HepG2 (cell line): ENCODE measurements around the gene SCT. TPM values are rescaled to one million over a fixed set of nuclear protein-coding genes. Genes with fewer than 3 reads are reported as not detected.

Experiments
- AGO2 ChIP-seq: fragments of 200-400 bp; formaldehyde crosslinking; optimal IDR thresholded peaks from 2 replicates; pipeline ENCODE3; 2017; ENCODE audit warnings: mild to moderate bottlenecking, low read depth, low read length, moderate library complexity
- GFI1 ChIP-seq: sonication (generic); formaldehyde crosslinking; IDR thresholded peaks from 2 replicates; pipeline ENCODE4 v1.5.0; 2020; ENCODE audit warnings: missing genetic modification reagents, mild to moderate bottlenecking, borderline replicate concordance
- HNRNPLL ChIP-seq: fragments of 200-400 bp; formaldehyde crosslinking; IDR thresholded peaks from 2 replicates; pipeline ENCODE4 v1.6.1; 2017; ENCODE audit warnings: mild to moderate bottlenecking, low read depth, low read length; ENCODE audit not compliant: poor library complexity, severe bottlenecking
- LCORL ChIP-seq, 2 experiments: fragments of 450-650 bp in 1 of 2; sonication (generic) in 1 of 2; formaldehyde crosslinking in 1 of 2; IDR thresholded peaks; 2 replicates each; pipeline versions ENCODE4 v1.5.0 to v1.6.1; 2017 to 2020; ENCODE audit warnings: antibody characterized with exemption in 1 of 2, missing genetic modification reagents in 1 of 2
- PHF8 ChIP-seq: sonication (generic); formaldehyde crosslinking; IDR thresholded peaks from 2 replicates; pipeline ENCODE4 v1.5.0; 2020; ENCODE audit warnings: missing genetic modification reagents
- RAD51 ChIP-seq: fragments of 450-650 bp; IDR thresholded peaks from 2 replicates; pipeline ENCODE4 v1.6.1; 2016; ENCODE audit warnings: borderline replicate concordance
- RBAK ChIP-seq: sonication (generic); formaldehyde crosslinking; IDR thresholded peaks from 2 replicates; pipeline ENCODE4 v1.5.1; 2020; ENCODE audit warnings: mild to moderate bottlenecking, missing genetic modification reagents
- SIN3A ChIP-seq: IDR thresholded peaks from 2 replicates; pipeline ENCODE4 v1.6.1; 2011; ENCODE audit warnings: low read depth, mild to moderate bottlenecking, control low read depth, low read length, borderline replicate concordance
- SMC3 ChIP-seq: IDR thresholded peaks from 2 replicates; pipeline ENCODE4 v1.6.1; 2011; ENCODE audit warnings: low read length, improper control_type of control experiment
- SRSF9 ChIP-seq: fragments of 200-400 bp; formaldehyde crosslinking; IDR thresholded peaks from 2 replicates; pipeline ENCODE4 v1.6.1; 2018; ENCODE audit warnings: borderline replicate concordance, mild to moderate bottlenecking, low read depth, low read length; ENCODE audit not compliant: insufficient read depth, poor library complexity, severe bottlenecking
- TAF1 ChIP-seq: sonication (generic); formaldehyde crosslinking; IDR thresholded peaks from 2 replicates; pipeline ENCODE4 v1.4.0; 2020; ENCODE audit warnings: missing genetic modification reagents
- ZMYM4 ChIP-seq: sonication (generic); formaldehyde crosslinking; IDR thresholded peaks from 2 replicates; pipeline ENCODE4 v1.8.1; 2023; ENCODE audit warnings: mild to moderate bottlenecking, missing genetic modification reagents
- ZNF44 ChIP-seq: sonication (generic); formaldehyde crosslinking; IDR thresholded peaks from 2 replicates; pipeline ENCODE4 v1.5.1; 2020; ENCODE audit warnings: mild to moderate bottlenecking, missing genetic modification reagents
- ZNF510 ChIP-seq: sonication (generic); formaldehyde crosslinking; IDR thresholded peaks from 2 replicates; pipeline ENCODE4 v1.4.0; 2020; ENCODE audit warnings: low read depth, mild to moderate bottlenecking, missing genetic modification reagents
- ZNF616 ChIP-seq: sonication (generic); formaldehyde crosslinking; IDR thresholded peaks from 2 replicates; pipeline ENCODE4 v1.5.0; 2020; ENCODE audit warnings: low read depth, mild to moderate bottlenecking, missing genetic modification reagents
- ZNF773 ChIP-seq: sonication (generic); formaldehyde crosslinking; IDR thresholded peaks from 2 replicates; pipeline ENCODE4 v1.4.0; 2020; ENCODE audit warnings: missing genetic modification reagents, borderline replicate concordance
- ZNF781 ChIP-seq: sonication (generic); formaldehyde crosslinking; IDR thresholded peaks from 2 replicates; pipeline ENCODE4 v1.5.1; 2020; ENCODE audit warnings: borderline replicate concordance, mild to moderate bottlenecking, missing genetic modification reagents; ENCODE audit errors: not compliant biosample characterization
- polyA plus RNA-seq, 8 experiments: library from polyadenylated mRNA; depleted of rRNA in 3 of 8; stranded (reverse) in 7 of 8; unstranded in 1 of 8; fragments of >200 nt; fragmentation: Illumina TruSeq in 4 of 8; extraction: Trizol in 4 of 8; gene quantifications; 2 replicates each; pipeline versions ENCODE4 v1.2.1 to v1.2.3, GENCODE V29; 2011 to 2016; ENCODE audit warnings: low read depth in 4 of 8, missing spikeins in 1 of 8, mixed read lengths in 1 of 8; ENCODE audit not compliant: insufficient read depth in 1 of 8
- total RNA-seq, 5 experiments: library from RNA; depleted of rRNA; stranded (reverse); fragments of >200 nt; fragmentation: Illumina TruSeq; extraction: Trizol; gene quantifications; 2 replicates each; pipeline ENCODE4 v1.2.3, GENCODE V29; 2016; ENCODE audit warnings: low read depth in 1 of 5
- TF ChIP-seq, protein P1 (sequence below): sonication (generic); formaldehyde crosslinking; IDR thresholded peaks from 2 replicates; pipeline ENCODE4 v1.4.0; 2020; ENCODE audit warnings: mild to moderate bottlenecking, missing genetic modification reagents
- TF ChIP-seq, protein P2 (sequence below): sonication (generic); formaldehyde crosslinking; IDR thresholded peaks from 2 replicates; pipeline ENCODE4 v1.4.0; 2020; ENCODE audit warnings: missing genetic modification reagents
- TF ChIP-seq, protein P3 (sequence below): sonication (generic); formaldehyde crosslinking; IDR thresholded peaks from 2 replicates; pipeline ENCODE4 v1.4.0; 2020; ENCODE audit warnings: low read depth, mild to moderate bottlenecking, missing genetic modification reagents
- TF ChIP-seq, protein P4 (sequence below): sonication (generic); formaldehyde crosslinking; IDR thresholded peaks from 2 replicates; pipeline ENCODE4 v1.4.0; 2020; ENCODE audit warnings: mild to moderate bottlenecking, missing genetic modification reagents
- TF ChIP-seq, protein P5 (sequence below): sonication (generic); formaldehyde crosslinking; IDR thresholded peaks from 2 replicates; pipeline ENCODE4 v1.9.0; 2021; ENCODE audit warnings: missing genetic modification reagents, borderline replicate concordance

SCT gene
- total and polyA plus RNA-seq, 2 of the 13 experiments (the other 11 are each of a cell fraction or from before 2014, with no cell fraction given) = not detected

DNA sequence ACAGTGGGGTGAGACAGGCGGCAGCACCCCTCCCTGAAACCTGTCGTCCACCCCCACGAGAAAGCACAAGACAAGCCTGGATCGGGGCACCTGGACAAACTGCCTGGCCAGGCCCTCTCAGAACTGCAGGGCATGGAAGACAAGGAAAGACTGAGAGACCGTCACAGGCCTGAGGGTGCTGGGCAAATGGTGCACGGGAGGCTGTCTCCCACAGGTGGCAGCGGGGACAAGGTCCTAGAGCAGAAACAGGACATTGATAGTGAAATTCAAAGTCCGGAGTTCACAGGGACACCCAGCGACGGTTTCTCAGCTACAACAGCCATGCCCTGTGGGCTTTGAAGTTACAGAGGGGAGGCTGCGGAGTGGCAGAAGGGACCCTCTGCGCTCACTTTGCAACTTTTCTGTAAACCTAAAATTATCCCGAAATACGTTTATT is 30.7 kb upstream of the SCT start (continued):
- TF ChIP-seq, protein P1, sequence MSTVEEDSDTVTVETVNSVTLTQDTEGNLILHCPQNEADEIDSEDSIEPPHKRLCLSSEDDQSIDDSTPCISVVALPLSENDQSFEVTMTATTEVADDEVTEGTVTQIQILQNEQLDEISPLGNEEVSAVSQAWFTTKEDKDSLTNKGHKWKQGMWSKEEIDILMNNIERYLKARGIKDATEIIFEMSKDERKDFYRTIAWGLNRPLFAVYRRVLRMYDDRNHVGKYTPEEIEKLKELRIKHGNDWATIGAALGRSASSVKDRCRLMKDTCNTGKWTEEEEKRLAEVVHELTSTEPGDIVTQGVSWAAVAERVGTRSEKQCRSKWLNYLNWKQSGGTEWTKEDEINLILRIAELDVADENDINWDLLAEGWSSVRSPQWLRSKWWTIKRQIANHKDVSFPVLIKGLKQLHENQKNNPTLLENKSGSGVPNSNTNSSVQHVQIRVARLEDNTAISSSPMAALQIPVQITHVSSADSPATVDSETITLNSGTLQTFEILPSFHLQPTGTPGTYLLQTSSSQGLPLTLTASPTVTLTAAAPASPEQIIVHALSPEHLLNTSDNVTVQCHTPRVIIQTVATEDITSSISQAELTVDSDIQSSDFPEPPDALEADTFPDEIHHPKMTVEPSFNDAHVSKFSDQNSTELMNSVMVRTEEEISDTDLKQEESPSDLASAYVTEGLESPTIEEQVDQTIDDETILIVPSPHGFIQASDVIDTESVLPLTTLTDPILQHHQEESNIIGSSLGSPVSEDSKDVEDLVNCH = no peak
- TF ChIP-seq TAF1 (CRISPR knock-in tag) = no peak
- no peak for TF ChIP-seq PHF8
- no peak for TF ChIP-seq SRSF9
- TF ChIP-seq HNRNPLL = peak; percentile 18
- TF ChIP-seq ZNF44 (CRISPR knock-in tag) = no peak
- TF ChIP-seq, protein P2, sequence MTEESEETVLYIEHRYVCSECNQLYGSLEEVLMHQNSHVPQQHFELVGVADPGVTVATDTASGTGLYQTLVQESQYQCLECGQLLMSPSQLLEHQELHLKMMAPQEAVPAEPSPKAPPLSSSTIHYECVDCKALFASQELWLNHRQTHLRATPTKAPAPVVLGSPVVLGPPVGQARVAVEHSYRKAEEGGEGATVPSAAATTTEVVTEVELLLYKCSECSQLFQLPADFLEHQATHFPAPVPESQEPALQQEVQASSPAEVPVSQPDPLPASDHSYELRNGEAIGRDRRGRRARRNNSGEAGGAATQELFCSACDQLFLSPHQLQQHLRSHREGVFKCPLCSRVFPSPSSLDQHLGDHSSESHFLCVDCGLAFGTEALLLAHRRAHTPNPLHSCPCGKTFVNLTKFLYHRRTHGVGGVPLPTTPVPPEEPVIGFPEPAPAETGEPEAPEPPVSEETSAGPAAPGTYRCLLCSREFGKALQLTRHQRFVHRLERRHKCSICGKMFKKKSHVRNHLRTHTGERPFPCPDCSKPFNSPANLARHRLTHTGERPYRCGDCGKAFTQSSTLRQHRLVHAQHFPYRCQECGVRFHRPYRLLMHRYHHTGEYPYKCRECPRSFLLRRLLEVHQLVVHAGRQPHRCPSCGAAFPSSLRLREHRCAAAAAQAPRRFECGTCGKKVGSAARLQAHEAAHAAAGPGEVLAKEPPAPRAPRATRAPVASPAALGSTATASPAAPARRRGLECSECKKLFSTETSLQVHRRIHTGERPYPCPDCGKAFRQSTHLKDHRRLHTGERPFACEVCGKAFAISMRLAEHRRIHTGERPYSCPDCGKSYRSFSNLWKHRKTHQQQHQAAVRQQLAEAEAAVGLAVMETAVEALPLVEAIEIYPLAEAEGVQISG (CRISPR knock-in tag) = peak; percentile 29; the same call in 1 of the 2 replicates
- TF ChIP-seq LCORL (IDR thresholded peaks at IDR 0.05) = no peak
- no peak for TF ChIP-seq LCORL (CRISPR knock-in tag; IDR thresholded peaks at IDR 0.05)
- no peak for TF ChIP-seq SMC3
- no peak for TF ChIP-seq SIN3A
- TF ChIP-seq, protein P3, sequence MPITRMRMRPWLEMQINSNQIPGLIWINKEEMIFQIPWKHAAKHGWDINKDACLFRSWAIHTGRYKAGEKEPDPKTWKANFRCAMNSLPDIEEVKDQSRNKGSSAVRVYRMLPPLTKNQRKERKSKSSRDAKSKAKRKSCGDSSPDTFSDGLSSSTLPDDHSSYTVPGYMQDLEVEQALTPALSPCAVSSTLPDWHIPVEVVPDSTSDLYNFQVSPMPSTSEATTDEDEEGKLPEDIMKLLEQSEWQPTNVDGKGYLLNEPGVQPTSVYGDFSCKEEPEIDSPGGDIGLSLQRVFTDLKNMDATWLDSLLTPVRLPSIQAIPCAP (CRISPR knock-in tag) = no peak
- TF ChIP-seq GFI1 = no peak
- TF ChIP-seq RAD51 = no peak
- TF ChIP-seq, protein P4, sequence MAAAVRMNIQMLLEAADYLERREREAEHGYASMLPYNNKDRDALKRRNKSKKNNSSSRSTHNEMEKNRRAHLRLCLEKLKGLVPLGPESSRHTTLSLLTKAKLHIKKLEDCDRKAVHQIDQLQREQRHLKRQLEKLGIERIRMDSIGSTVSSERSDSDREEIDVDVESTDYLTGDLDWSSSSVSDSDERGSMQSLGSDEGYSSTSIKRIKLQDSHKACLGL (CRISPR knock-in tag) = no peak
- no peak for TF ChIP-seq RBAK (CRISPR knock-in tag)
- TF ChIP-seq ZMYM4 (CRISPR knock-in tag) = no peak
- TF ChIP-seq ZNF773 (CRISPR knock-in tag) = no peak
- TF ChIP-seq, protein P5, sequence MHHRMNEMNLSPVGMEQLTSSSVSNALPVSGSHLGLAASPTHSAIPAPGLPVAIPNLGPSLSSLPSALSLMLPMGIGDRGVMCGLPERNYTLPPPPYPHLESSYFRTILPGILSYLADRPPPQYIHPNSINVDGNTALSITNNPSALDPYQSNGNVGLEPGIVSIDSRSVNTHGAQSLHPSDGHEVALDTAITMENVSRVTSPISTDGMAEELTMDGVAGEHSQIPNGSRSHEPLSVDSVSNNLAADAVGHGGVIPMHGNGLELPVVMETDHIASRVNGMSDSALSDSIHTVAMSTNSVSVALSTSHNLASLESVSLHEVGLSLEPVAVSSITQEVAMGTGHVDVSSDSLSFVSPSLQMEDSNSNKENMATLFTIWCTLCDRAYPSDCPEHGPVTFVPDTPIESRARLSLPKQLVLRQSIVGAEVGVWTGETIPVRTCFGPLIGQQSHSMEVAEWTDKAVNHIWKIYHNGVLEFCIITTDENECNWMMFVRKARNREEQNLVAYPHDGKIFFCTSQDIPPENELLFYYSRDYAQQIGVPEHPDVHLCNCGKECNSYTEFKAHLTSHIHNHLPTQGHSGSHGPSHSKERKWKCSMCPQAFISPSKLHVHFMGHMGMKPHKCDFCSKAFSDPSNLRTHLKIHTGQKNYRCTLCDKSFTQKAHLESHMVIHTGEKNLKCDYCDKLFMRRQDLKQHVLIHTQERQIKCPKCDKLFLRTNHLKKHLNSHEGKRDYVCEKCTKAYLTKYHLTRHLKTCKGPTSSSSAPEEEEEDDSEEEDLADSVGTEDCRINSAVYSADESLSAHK (CRISPR knock-in tag) = no peak
- TF ChIP-seq AGO2 = peak; percentile 23
- no peak for TF ChIP-seq ZNF781
- no peak for TF ChIP-seq ZNF510
- no peak for TF ChIP-seq ZNF616 (CRISPR knock-in tag)
